ENCODE data around the gene HMGN2. TPM values are rescaled to one million over a fixed set of nuclear protein-coding genes. Genes with fewer than 3 reads are reported as not detected.

The HMGN2 gene
- 492 and 496 TPM in 2 replicates for total RNA-seq

DNA sequence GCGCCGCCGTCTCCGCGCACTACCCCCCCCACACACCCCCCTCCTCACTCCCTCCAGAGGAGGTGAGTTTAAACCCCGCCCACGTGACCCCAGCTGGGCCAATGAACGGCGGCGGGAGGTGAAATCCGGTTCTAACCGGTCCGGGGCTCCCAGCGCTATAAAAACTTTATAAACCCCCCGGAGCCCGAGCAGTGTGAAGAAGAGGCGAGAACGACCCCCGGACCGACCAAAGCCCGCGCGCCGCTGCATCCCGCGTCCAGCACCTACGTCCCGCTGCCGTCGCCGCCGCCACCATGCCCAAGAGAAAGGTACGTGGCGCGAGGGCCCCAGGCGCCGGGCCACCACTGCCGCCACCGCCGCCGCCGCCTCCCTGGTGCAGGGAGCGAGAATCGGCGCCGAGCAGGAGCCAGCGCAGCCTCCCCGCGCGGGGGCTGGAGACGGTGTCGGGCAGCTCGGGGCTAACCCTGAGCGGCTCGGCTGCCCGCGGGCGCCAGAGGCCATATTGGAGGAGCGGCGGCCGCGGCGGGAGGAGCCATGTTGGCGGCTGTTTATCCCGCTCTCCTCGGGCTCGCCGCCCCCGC is at the start of gene HMGN2:
TSS of gene HMGN2 (plus strand) at position 121 of the 581 bp plus-strand sequence. CDS start at position 294, 173 bp downstream.
- peak within 1 kb of the TSS; percentile 93 for H3K4me3 Mint-ChIP-seq
- peak within 1 kb of the TSS; percentile 99 for H3K27ac Mint-ChIP-seq
- H3K27me3 Mint-ChIP-seq (ENCODE audit: insufficient read depth): no peaks in the 10 kb centered on the region
- no peaks in the 10 kb centered on the region for H3K9me3 Mint-ChIP-seq
- intact Hi-C loops (cut with micrococcal nuclease): loop anchor here (1.0 to 10.0 kb wide), 12 partner anchors 40 to 448 kb away; partner anchors contain the start of genes CEP85, DHDDS, NUDC and PDIK1L
- peak; percentile 84 for DNase-seq (ENCODE audit: low spot score)
- peaks cover 61% of the 10 kb centered on the region for H3K4me1 Mint-ChIP-seq (ENCODE audit: low read depth)
- H3K36me3 Mint-ChIP-seq (ENCODE audit: low read depth): peaks cover 43% of the 10 kb centered on the region

DNA sequence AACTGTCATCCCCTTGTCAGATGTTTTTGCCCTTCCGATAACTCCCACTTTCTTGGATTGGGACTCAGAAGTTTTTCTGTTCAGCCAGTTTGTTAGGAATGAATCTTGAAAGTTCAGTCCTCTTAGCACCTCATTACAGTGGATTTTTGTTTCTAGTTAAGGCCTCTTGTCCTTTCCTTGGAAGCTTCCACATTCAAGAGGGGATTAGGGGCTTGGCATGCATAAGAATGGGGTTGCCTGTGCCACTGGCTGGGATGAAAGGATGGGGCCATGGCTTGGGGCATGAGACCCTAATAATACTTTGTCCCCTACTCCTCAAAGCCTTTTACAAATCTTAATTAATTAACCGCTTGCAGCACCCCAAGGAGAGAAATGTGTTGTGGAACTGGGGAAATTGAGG is 42.5 kb upstream of the HMGN2 start:
- no peak for DNase-seq (ENCODE audit: low spot score)
- Mint-ChIP-seq H3K27me3 (ENCODE audit: insufficient read depth) (peaks cover 18% of the 10 kb centered on the region), H3K36me3 (ENCODE audit: low read depth) (peaks cover 7% of the 10 kb centered on the region), H3K27ac (no peak overlapping the region), H3K9me3 (no peaks in the 10 kb centered on the region), H3K4me1 (ENCODE audit: low read depth) (peaks cover 18% of the 10 kb centered on the region), H3K4me3 (no peak overlapping the region)
- intact Hi-C loops (cut with micrococcal nuclease): loop anchor here (5.0 kb wide), 1 partner anchor 358 kb away; the partner anchor contains the start of gene PIGV

DNA sequence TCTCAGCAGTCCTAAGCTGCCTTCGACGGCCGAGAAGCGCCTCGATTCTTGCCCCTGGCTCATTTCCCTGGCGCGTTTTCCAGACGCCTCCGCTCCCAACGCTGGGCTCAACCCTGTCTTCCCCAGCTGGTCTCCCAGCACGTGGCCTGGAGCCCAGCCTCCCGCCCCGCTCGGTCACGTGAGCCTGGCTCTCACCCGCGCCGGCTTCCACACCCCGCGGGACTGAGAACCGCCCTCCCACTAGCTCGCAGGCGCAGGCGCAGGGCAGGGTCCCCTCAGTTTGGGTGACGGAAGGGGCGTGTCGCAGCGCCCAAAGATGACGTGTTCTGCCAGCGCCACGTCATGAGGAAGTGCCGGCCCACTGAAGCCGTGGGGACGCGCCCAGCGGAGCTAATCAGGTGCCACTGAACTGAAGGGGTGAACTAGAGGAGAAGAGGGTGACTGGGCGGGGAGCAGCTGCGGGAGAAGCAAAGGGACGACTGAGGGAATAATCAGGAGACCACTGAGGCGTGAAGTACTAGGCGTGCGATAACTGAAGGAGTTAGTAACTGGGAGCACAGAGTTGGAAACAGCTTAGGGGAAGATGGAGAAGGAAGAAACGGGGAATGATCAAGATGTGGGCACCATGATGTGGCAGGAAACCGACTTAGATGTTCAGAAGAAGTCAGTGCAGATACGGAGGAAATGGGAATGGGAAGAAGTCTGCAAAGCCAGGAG is 40.1 kb upstream of the HMGN2 start, which contains the start of gene DHDDS:
TSS of gene DHDDS (plus strand) at position 343 of the 717 bp plus-strand sequence. CDS start 625 bp downstream, outside the sequence.
- peaks cover 12% of the 10 kb centered on the region for H3K27me3 Mint-ChIP-seq (ENCODE audit: insufficient read depth)
- H3K4me1 Mint-ChIP-seq (ENCODE audit: low read depth): peaks cover 18% of the 10 kb centered on the region
- no peaks in the 10 kb centered on the region for H3K9me3 Mint-ChIP-seq
- DNase-seq (ENCODE audit: low spot score): peak; percentile 98
- peak within 1 kb of the TSS; percentile 89 for H3K27ac Mint-ChIP-seq
- H3K36me3 Mint-ChIP-seq (ENCODE audit: low read depth): peaks cover 7% of the 10 kb centered on the region
- intact Hi-C loops (cut with micrococcal nuclease): loop anchor here (1.0 to 5.0 kb wide), 8 partner anchors 40 to 355 kb away; partner anchors contain the start of genes CEP85, HMGN2, PDIK1L and PIGV
- peak within 1 kb of the TSS; percentile 94 for H3K4me3 Mint-ChIP-seq

DNA sequence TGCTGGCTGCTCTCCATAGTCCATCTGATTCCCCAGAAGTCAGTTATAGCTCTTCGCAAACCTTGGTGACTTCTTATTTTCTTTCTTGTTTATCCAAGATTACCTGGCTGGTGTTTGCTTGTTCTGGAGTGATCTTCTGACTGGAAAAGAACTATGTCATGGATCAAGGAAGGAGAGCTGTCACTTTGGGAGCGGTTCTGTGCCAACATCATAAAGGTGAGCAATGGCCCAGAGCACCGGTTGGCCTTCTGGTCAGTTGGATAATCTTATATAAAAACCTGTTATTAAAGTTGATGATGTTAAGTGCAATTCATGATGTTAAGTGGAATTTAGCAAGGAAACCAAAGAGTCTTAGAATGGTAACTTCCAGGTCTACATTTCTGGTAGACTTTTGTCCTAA is 39.4 kb upstream of the HMGN2 start:
- Mint-ChIP-seq H3K4me3 (peak overlapping the region; percentile 94), H3K27ac (peak overlapping the region; percentile 89), H3K9me3 (no peaks in the 10 kb centered on the region), H3K4me1 (ENCODE audit: low read depth) (peaks cover 18% of the 10 kb centered on the region), H3K27me3 (ENCODE audit: insufficient read depth) (peaks cover 12% of the 10 kb centered on the region), H3K36me3 (ENCODE audit: low read depth) (peaks cover 7% of the 10 kb centered on the region)
- intact Hi-C loops (cut with micrococcal nuclease): loop anchor here (1.0 to 5.0 kb wide), 8 partner anchors 40 to 355 kb away; partner anchors contain the start of genes CEP85, HMGN2, PDIK1L and PIGV
- DNase-seq (ENCODE audit: low spot score): no peak

DNA sequence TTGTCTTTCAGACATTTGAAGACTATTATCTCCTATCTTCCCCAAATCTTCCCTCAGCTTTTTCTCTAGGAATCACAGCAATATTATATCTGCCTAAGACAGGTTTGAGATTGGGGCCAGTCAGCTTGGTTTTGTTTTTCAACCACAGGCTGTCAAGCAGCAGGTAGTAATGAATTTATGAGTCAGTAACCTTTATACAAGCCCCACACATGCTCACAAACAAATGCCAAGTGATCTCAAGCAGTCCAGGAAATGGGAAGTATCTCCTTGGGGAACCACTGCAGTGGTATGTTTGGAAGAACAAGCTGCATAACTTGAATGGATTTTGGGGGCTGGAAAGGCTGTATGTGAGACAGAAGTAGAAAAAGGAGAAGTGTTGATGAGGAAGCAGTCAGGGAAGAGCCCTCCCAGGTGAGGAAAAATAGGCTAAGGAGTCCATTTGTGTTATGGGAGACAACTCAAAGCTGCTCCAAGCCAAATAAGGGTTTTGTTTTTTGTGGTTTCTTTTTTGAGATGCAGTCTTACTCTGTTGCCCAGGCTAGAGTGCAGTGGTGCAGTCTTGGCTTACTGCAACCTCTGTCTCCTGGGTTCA is 38.0 kb upstream of the HMGN2 start:
- H3K4me1 Mint-ChIP-seq (ENCODE audit: low read depth): peaks cover 18% of the 10 kb centered on the region
- no peak overlapping the region for H3K27ac Mint-ChIP-seq
- peak overlapping the region; percentile 50 for H3K4me3 Mint-ChIP-seq
- H3K9me3 Mint-ChIP-seq: no peaks in the 10 kb centered on the region
- intact Hi-C loops (cut with micrococcal nuclease): loop anchor here (5.0 kb wide), 1 partner anchor 353 kb away; the partner anchor contains the start of gene PIGV
- H3K36me3 Mint-ChIP-seq (ENCODE audit: low read depth): peaks cover 21% of the 10 kb centered on the region
- peaks cover 9% of the 10 kb centered on the region for H3K27me3 Mint-ChIP-seq (ENCODE audit: insufficient read depth)
- DNase-seq (ENCODE audit: low spot score): no peak

DNA sequence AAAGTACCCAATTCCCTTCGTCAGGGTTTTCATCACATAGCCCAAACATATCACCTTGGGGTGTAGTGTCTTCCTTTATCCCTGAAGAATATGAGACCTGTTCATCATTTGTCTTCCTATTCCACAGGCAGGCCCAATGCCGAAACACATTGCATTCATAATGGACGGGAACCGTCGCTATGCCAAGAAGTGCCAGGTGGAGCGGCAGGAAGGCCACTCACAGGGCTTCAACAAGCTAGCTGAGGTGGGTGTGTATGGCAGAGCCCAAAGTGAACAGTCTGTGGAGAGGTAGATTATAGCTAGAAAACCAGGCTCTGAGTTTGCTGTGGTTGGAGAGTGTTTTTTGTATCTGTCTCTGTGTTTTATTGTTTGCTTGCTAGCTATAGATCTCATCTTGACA is 34.2 kb upstream of the HMGN2 start:
- H3K27me3 Mint-ChIP-seq (ENCODE audit: insufficient read depth): no peaks in the 10 kb centered on the region
- H3K4me1 Mint-ChIP-seq (ENCODE audit: low read depth): peaks cover 10% of the 10 kb centered on the region
- intact Hi-C loops (cut with micrococcal nuclease): no loop called here
- no peaks in the 10 kb centered on the region for H3K9me3 Mint-ChIP-seq
- DNase-seq (ENCODE audit: low spot score): no peak
- H3K36me3 Mint-ChIP-seq (ENCODE audit: low read depth): peaks cover 44% of the 10 kb centered on the region
- no peak overlapping the region for H3K27ac Mint-ChIP-seq
- no peak overlapping the region for H3K4me3 Mint-ChIP-seq

DNA sequence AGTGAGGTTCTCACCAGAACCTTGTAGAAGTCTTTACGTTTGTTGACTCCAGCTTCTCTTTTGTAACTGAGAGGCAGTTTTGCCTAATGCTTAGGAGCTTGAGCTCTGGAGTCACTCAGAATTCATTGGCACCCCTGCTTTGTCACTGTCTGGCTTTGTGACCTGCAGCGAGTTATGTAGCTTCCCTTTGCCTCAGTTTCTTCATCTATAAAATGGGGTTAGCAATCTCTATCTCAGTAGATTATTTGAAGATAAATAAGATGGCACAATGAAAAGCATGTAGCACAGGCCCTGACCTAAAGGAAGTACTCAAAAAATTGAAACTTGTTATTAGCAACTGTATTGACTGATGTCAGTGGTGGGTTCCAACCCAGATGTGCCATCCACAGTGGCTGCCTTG is 32.0 kb upstream of the HMGN2 start:
- no peak overlapping the region for H3K27ac Mint-ChIP-seq

DNA sequence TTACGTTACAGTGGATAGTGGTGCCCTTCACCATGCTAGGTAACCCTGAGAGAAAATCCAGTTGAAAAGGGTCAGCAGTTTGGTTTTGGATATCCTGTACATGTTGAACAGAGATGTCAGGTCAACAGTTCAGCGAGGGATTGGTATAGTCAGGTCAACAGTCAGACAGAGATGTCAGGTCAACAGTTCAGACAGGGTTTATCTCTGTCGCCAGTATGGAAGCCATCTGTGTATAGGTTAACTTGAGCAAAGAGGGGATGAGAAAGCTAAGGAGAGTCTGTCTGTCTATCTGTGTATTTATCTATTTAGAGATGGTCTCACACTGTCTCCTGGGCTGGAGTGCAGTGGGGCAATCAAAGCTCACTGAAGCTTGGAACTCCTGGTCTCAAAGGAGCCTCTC is 22.4 kb upstream of the HMGN2 start:
- H3K36me3 Mint-ChIP-seq (ENCODE audit: low read depth): peaks cover 38% of the 10 kb centered on the region
- no peaks in the 10 kb centered on the region for H3K9me3 Mint-ChIP-seq

More for the DNA sequence above, 32.0 kb upstream of the HMGN2 start:
- no peak for DNase-seq (ENCODE audit: low spot score)
- no peaks in the 10 kb centered on the region for H3K4me1 Mint-ChIP-seq (ENCODE audit: low read depth)
- H3K27me3 Mint-ChIP-seq (ENCODE audit: insufficient read depth): no peaks in the 10 kb centered on the region
- no peak overlapping the region for H3K4me3 Mint-ChIP-seq
- peaks cover 55% of the 10 kb centered on the region for H3K36me3 Mint-ChIP-seq (ENCODE audit: low read depth)
- intact Hi-C loops (cut with micrococcal nuclease): no loop called here
- H3K9me3 Mint-ChIP-seq: no peaks in the 10 kb centered on the region

DNA sequence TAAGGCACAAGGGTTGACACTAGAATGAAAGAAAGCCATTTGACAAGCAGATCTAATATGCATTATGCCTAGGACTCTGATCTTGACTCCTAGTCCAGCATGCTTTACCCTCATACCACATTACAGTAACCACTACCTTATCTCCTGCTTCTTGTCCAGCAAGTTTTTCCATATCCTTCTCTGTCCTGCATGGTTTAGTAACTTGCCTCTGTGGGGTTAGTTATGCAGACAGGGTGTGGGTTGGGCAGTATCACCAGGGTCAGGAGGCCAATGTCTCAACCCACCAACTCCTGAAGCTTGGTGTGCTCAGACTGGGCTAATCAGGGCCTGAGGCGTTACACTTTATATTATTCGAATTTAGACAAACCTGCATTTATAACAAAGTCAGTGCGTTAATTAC is 21.3 kb upstream of the HMGN2 start:
- H3K9me3 Mint-ChIP-seq: no peaks in the 10 kb centered on the region
- H3K36me3 Mint-ChIP-seq (ENCODE audit: low read depth): peaks cover 40% of the 10 kb centered on the region
- H3K27me3 Mint-ChIP-seq (ENCODE audit: insufficient read depth): no peaks in the 10 kb centered on the region
- intact Hi-C loops (cut with micrococcal nuclease): no loop called here
- no peak overlapping the region for H3K4me3 Mint-ChIP-seq
- no peak for DNase-seq (ENCODE audit: low spot score)
- no peaks in the 10 kb centered on the region for H3K4me1 Mint-ChIP-seq (ENCODE audit: low read depth)
- H3K27ac Mint-ChIP-seq: no peak overlapping the region

More for the DNA sequence above, 22.4 kb upstream of the HMGN2 start:
- no peak for DNase-seq (ENCODE audit: low spot score)
- Mint-ChIP-seq H3K4me3 (no peak overlapping the region), H3K27me3 (ENCODE audit: insufficient read depth) (no peaks in the 10 kb centered on the region), H3K27ac (no peak overlapping the region), H3K4me1 (ENCODE audit: low read depth) (no peaks in the 10 kb centered on the region)
- intact Hi-C loops (cut with micrococcal nuclease): no loop called here

DNA sequence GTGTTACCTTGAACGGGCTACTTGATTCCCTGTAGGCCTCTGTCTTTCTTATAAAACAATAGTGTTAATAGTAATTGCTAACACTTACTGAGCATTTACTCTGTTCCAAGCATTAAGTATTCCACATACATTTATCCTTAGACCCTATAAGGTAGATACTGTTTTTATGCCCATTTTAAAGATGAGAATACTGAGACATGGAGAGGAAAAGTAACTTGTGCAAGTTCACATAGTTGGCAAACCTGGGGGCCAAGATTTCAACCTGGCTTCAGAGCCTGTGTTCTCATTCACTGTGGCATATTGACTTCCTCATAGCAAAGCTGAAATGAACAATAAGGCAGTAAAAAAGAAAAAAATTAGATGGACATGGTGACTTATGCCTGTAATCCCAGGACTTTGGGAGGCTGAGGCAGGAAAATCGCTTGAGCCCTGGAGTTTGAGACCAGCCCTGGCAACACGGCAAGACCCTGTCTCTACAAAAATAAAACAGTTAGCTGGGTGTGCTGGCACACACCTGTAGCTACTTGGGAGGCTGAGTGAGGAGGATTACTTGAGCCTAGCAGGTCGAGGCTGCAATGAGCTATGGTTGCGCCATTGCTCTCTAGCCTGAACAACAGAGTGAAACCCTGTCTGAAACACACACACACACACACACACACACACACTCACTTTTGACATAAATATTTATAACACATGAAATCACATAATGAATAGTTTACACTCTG is 19.6 kb upstream of the HMGN2 start:
- peaks cover 28% of the 10 kb centered on the region for H3K36me3 Mint-ChIP-seq (ENCODE audit: low read depth)

DNA sequence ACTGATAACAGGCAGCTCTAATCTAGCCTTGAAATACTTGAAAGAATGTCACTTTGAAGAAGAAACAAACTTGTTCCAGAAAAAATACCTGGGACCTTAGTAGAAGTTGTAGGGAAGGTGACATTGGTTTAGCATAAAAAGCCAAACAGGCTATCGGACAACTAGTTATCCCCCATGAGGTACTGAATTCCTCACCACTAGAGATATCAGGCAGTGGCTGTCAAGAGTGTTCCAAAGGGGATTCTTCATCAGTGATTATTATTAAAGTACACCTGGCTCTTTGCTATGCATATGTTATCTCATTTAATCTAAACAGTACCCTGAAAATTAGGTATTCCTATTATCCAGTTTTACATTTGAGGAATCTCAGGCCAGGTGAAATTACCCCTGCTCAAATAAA is 13.1 kb upstream of the HMGN2 start:
- Mint-ChIP-seq H3K4me1 (ENCODE audit: low read depth) (no peaks in the 10 kb centered on the region), H3K27ac (no peak overlapping the region), H3K36me3 (ENCODE audit: low read depth) (peaks cover 32% of the 10 kb centered on the region), H3K9me3 (no peaks in the 10 kb centered on the region), H3K27me3 (ENCODE audit: insufficient read depth) (no peaks in the 10 kb centered on the region), H3K4me3 (no peak overlapping the region)
- intact Hi-C loops (cut with micrococcal nuclease): no loop called here
- no peak for DNase-seq (ENCODE audit: low spot score)

More for the DNA sequence above, 19.6 kb upstream of the HMGN2 start:
- Mint-ChIP-seq H3K4me3 (no peak overlapping the region), H3K9me3 (no peaks in the 10 kb centered on the region), H3K4me1 (ENCODE audit: low read depth) (no peaks in the 10 kb centered on the region), H3K27me3 (ENCODE audit: insufficient read depth) (no peaks in the 10 kb centered on the region), H3K27ac (no peak overlapping the region)
- no peak for DNase-seq (ENCODE audit: low spot score)
- intact Hi-C loops (cut with micrococcal nuclease): no loop called here

DNA sequence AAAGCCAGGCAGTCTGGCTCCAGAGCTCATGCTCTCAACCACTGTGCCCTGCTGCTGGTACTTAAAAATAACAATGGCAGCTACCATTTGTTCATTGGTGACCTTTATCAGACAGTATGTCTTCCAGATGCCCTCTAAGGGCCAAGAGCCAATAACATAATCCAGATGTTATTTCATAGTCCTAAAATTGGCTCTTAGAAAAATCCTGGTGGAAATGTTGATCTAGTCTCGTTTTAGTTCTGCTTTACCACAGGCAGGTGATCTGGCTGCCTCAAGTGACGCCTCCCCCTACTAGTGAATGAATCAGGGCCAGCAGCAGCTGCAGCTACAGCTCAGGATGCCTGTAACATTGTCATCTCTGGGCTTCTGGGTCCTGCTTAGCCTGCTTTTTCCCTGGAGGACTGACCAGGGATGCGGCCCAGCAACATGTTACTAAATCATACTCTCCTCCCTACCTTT is 12.6 kb upstream of the HMGN2 start:
- Mint-ChIP-seq H3K27ac (no peak overlapping the region), H3K27me3 (ENCODE audit: insufficient read depth) (no peaks in the 10 kb centered on the region), H3K4me1 (ENCODE audit: low read depth) (no peaks in the 10 kb centered on the region), H3K4me3 (no peak overlapping the region), H3K9me3 (no peaks in the 10 kb centered on the region), H3K36me3 (ENCODE audit: low read depth) (peaks cover 30% of the 10 kb centered on the region)
- DNase-seq (ENCODE audit: low spot score): no peak
- intact Hi-C loops (cut with micrococcal nuclease): no loop called here
